Keratinocyte (primary cell): Measurements from ENCODE around the gene ANKS1B. TPM values are rescaled to one million over a fixed set of nuclear protein-coding genes. Genes with fewer than 3 reads are reported as not detected.
"Not testable (repeated sequence)": the region's sequence is repeated elsewhere in the genome, so short reads cannot be mapped to it uniquely, and the experiment has no call there.

Source experiments
- DNase-seq: peaks from one replicate; pipeline ENCODE4 v3.0.0-alpha.2; 2011; ENCODE audit warnings: low read depth, missing footprints, low spot score
- FAIRE-seq: peaks from 2 replicates; lab custom pipeline; 2011; peaks lifted over from hg19 to GRCh38; lab: Jason Lieb, UNC
- H2AFZ ChIP-seq: 2 replicates; pipeline ENCODE4 v1.6.0; 2012; ENCODE audit warnings: low read length, control low read depth, inconsistent platforms; ENCODE audit not compliant: control insufficient read depth
- H3K27ac ChIP-seq: 2 replicates; pipeline ENCODE4 v1.5.1; 2011; ENCODE audit warnings: low read length; ENCODE audit not compliant: control insufficient read depth, insufficient read depth
- H3K27me3 ChIP-seq: 3 replicates; pipeline ENCODE4 v1.6.0; 2011; ENCODE audit warnings: low read length; ENCODE audit not compliant: control insufficient read depth, insufficient read depth; ENCODE audit errors: extremely low read depth
- H3K36me3 ChIP-seq, 2 experiments: 2 replicates in 1 of 2; 3 replicates in 1 of 2; pipeline ENCODE4 v1.5.1; 2011; ENCODE audit warnings: low read length in 2 of 2, mild to moderate bottlenecking in 1 of 2; ENCODE audit not compliant: control insufficient read depth in 2 of 2, insufficient read depth in 2 of 2; ENCODE audit errors: extremely low read depth in 1 of 2
- H3K4me1 ChIP-seq: 3 replicates; pipeline ENCODE4 v1.5.1; 2011; ENCODE audit warnings: low read length; ENCODE audit not compliant: control insufficient read depth, insufficient read depth; ENCODE audit errors: extremely low read depth
- H3K4me2 ChIP-seq: 3 replicates; pipeline ENCODE4 v1.6.0; 2011; ENCODE audit warnings: low read depth, low read length; ENCODE audit not compliant: control insufficient read depth, insufficient read depth; ENCODE audit errors: extremely low read depth
- H3K4me3 ChIP-seq, 3 experiments: fragments of 200-600 bp in 1 of 3; sonication (generic) in 1 of 3; 2 replicates in 2 of 3; 3 replicates in 1 of 3; pipeline ENCODE4 v1.5.1; 2011 to 2016; ENCODE audit warnings: low read length in 3 of 3, mild to moderate bottlenecking in 3 of 3, control low read depth in 2 of 3, inconsistent platforms in 1 of 3, low read depth in 1 of 3, mixed read lengths in 1 of 3, mixed run types in 1 of 3, moderate library complexity in 1 of 3; ENCODE audit not compliant: control insufficient read depth in 2 of 3, insufficient read depth in 2 of 3; ENCODE audit errors: extremely low read depth in 1 of 3
- H3K79me2 ChIP-seq: 2 replicates; pipeline ENCODE4 v1.6.0; 2012; ENCODE audit warnings: low read length; ENCODE audit not compliant: control insufficient read depth, insufficient read depth
- H3K9ac ChIP-seq: 3 replicates; pipeline ENCODE4 v1.6.0; 2011; ENCODE audit warnings: low read length; ENCODE audit not compliant: control insufficient read depth, insufficient read depth; ENCODE audit errors: extremely low read depth
- H3K9me1 ChIP-seq: 3 replicates; pipeline ENCODE4 v1.6.0; 2011; ENCODE audit warnings: low read length; ENCODE audit not compliant: control insufficient read depth, insufficient read depth; ENCODE audit errors: extremely low read depth
- H3K9me3 ChIP-seq: 2 replicates; pipeline ENCODE4 v1.5.1; 2012; ENCODE audit warnings: low read depth, low read length; ENCODE audit not compliant: control insufficient read depth
- H4K20me1 ChIP-seq: 3 replicates; pipeline ENCODE4 v1.6.0; 2011; ENCODE audit warnings: low read length; ENCODE audit not compliant: control insufficient read depth, insufficient read depth; ENCODE audit errors: extremely low read depth
- EZH2 ChIP-seq: IDR thresholded peaks from one replicate; pipeline ENCODE4 v1.6.1; 2012; ENCODE audit warnings: inconsistent platforms, mild to moderate bottlenecking, low read length, moderate library complexity
- dilution Hi-C: fragments of 300-500 bp; cut with MboI; formaldehyde crosslinking; loops from one replicate; pipeline ENCODE4 v1.7.0; 2020; ENCODE audit warnings: low sequenced_read_pairs; ENCODE audit not compliant: extremely low pct_ligation_motif_present
- polyA plus RNA-seq, 5 experiments: library from polyadenylated mRNA; depleted of rRNA in 3 of 5; stranded (reverse) in 3 of 5; stranded (forward) in 1 of 5; unstranded in 1 of 5; fragments of >200 nt; gene quantifications; 1 replicate in 1 of 5; 2 replicates in 3 of 5; 3 replicates in 1 of 5; pipeline versions ENCODE4 v1.2.1 to v1.2.3, GENCODE V29; 2011 to 2012; ENCODE audit warnings: missing spikeins in 2 of 5, low read depth in 1 of 5, low replicate concordance in 1 of 5
- TF ChIP-seq, protein P1 (sequence below), 3 experiments: IDR thresholded peaks in 1 of 3; conservative IDR thresholded peaks in 1 of 3; optimal IDR thresholded peaks in 1 of 3; 2 replicates in 2 of 3; 3 replicates in 1 of 3; pipeline versions ENCODE3 to v1.5.1; 2011; ENCODE audit warnings: low read length in 3 of 3, mild to moderate bottlenecking in 3 of 3, moderate library complexity in 2 of 3, control low read depth in 1 of 3, inconsistent platforms in 1 of 3; ENCODE audit not compliant: insufficient read depth in 2 of 3; ENCODE audit errors: extremely low read depth in 1 of 3

Gene ANKS1B
- polyA plus RNA-seq, 1 donor (not counting 4 experiments of a cell fraction or from before 2014, with no cell fraction given), result not detected

DNA sequence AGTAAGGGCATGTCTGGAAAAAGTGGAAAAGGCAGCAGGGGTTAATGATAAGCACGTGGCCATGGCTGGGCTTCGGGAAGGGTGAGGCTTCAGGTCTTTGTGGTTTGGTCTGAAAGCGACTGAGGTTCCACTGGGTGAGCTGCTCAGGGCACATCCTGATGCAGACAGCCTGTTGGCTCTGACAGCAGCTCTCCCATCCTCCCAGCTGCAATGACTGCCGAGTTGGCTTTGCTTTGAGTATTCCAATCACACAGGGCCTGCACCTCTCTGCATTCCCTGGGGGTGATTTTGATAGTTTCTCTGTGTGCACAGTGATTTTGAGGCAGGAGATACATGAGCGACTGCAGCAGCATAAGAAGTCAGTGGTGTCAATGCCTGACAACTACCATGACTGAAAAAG lies 948.9 kb downstream of the ANKS1B start:
- Histone ChIP-seq H2AFZ (no peak overlapping the region), H3K27me3 (no peaks in the 10 kb centered on the region), H3K27ac (no peak overlapping the region), H3K79me2 (no peaks in the 10 kb centered on the region), H3K9me3 (no peaks in the 10 kb centered on the region), H4K20me1 (no peaks in the 10 kb centered on the region), H3K36me3 (no peaks in the 10 kb centered on the region), H3K9me1 (no peaks in the 10 kb centered on the region), H3K4me3 (no peak overlapping the region), H3K4me2 (no peak overlapping the region), H3K4me1 (no peaks in the 10 kb centered on the region), H3K9ac (no peak overlapping the region)
- dilution Hi-C loops, result no loop called here
- TF ChIP-seq EZH2, result no peak
- TF ChIP-seq, protein P1, sequence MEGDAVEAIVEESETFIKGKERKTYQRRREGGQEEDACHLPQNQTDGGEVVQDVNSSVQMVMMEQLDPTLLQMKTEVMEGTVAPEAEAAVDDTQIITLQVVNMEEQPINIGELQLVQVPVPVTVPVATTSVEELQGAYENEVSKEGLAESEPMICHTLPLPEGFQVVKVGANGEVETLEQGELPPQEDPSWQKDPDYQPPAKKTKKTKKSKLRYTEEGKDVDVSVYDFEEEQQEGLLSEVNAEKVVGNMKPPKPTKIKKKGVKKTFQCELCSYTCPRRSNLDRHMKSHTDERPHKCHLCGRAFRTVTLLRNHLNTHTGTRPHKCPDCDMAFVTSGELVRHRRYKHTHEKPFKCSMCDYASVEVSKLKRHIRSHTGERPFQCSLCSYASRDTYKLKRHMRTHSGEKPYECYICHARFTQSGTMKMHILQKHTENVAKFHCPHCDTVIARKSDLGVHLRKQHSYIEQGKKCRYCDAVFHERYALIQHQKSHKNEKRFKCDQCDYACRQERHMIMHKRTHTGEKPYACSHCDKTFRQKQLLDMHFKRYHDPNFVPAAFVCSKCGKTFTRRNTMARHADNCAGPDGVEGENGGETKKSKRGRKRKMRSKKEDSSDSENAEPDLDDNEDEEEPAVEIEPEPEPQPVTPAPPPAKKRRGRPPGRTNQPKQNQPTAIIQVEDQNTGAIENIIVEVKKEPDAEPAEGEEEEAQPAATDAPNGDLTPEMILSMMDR (optimal IDR thresholded peaks at IDR 0.05 in 1 of 3, IDR thresholded peaks at IDR 0.05 in 1 of 3, conservative IDR thresholded peaks at IDR 0.05 in 1 of 3; ENCODE audit: extremely low read depth in 1 of 3, insufficient read depth in 2 of 3, low read length in 3 of 3), result no peak
- FAIRE-seq (no peak), DNase-seq (no peak)

DNA sequence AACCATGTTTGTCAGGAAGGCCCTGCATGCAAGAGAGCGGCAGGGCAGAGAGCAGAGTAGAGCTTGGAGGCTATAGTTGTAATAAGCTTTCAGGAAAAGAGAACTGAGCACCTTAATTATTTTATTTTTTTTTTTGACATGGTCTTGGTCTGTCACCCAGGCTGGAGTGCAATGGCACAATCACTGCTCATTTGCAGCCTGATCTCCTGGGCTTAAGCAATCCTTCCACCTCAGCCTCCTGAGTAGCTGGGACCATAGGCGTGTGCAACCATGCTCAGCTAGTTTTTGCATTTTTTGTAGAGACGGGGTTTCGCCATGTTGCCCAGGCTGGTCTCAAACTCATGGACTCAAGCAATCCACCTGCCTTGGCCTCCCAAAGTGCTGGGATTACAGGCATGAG lies 950.5 kb downstream of the ANKS1B start:
- H3K36me3 ChIP-seq, H3K4me1 ChIP-seq, FAIRE-seq, H3K9me1 ChIP-seq, H2AFZ ChIP-seq, H3K9me3 ChIP-seq, H3K4me2 ChIP-seq, H3K9ac ChIP-seq, H3K79me2 ChIP-seq, H3K4me3 ChIP-seq, H3K27me3 ChIP-seq, dilution Hi-C loops, DNase-seq, H3K27ac ChIP-seq, H4K20me1 ChIP-seq: not testable (repeated sequence)

DNA sequence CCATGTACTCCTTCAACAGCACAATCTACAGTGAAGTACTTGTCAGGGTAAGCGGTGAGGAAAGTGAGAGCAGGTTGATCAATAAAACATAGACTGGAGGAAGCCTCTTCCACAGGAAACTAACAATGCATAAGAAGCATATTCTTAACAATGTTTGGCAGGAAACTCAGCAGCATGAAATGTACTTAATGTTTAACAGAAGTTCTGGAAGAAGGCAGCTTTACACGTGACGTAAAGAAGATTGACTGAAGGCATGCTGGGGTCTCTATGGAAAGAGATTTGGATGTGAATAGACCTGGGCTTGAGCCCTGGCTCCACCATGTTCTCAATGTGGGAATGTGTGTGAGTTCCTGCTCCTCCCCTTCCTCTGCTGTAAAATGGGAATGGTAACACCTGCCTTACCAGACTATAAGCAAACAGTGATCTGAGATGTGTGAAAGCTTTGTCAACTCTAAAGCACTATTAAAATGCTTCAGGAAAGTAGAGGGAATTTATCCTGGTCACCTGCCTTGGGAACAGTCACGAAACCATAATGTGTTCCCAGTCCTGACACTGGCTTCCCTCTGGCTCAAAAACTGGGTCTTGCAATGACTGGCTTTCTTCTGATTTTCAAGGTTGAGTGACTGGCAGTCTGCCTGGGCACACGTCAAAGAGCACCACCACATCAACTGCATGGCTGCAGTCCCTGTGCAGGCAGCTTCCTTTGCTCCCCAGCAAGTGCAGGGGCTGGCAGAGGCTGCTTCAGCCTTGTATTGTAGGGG lies 955.0 kb downstream of the ANKS1B start:
- no peaks in the 10 kb centered on the region for H4K20me1 ChIP-seq
- H3K4me3 ChIP-seq, result no peak overlapping the region
- dilution Hi-C loops, result no loop called here
- no peak for TF ChIP-seq EZH2
- TF ChIP-seq, protein P1 (optimal IDR thresholded peaks at IDR 0.05 in 1 of 3, IDR thresholded peaks at IDR 0.05 in 1 of 3, conservative IDR thresholded peaks at IDR 0.05 in 1 of 3; ENCODE audit: extremely low read depth in 1 of 3, insufficient read depth in 2 of 3, low read length in 3 of 3), result no peak
- no peak for DNase-seq
- H3K79me2 ChIP-seq, result no peaks in the 10 kb centered on the region
- H3K4me1 ChIP-seq, result no peaks in the 10 kb centered on the region
- H3K9ac ChIP-seq, result no peak overlapping the region
- H3K4me2 ChIP-seq, result no peak overlapping the region
- no peak overlapping the region for H3K27ac ChIP-seq
- H3K27me3 ChIP-seq, result no peaks in the 10 kb centered on the region
- H3K9me3 ChIP-seq, result no peaks in the 10 kb centered on the region
- no peaks in the 10 kb centered on the region for H3K9me1 ChIP-seq
- no peaks in the 10 kb centered on the region for H3K36me3 ChIP-seq
- H2AFZ ChIP-seq, result no peak overlapping the region
- no peak for FAIRE-seq
